Stimulated activated CD4-positive, alpha-beta T cell treated with anti-CD3 and anti-CD28 coated beads, Interleukin-4, amount 100 ng/mL, for 1 hour (primary cell): Measurements from ENCODE around the gene TACC3.

ENCODE experiments used
- DNase-seq: peaks from one replicate; pipeline ENCODE4 v3.0.0-alpha.2; 2020

Gene TACC3

GRCh38 chr4:1748465-1748995, 27.2 kb downstream of the TACC3 start:
- peak; percentile 82 for DNase-seq

GRCh38 chr4:1749370-1749769, 28.0 kb downstream of the TACC3 start:
- DNase-seq = no peak

GRCh38 chr4:1749826-1750225, 28.5 kb downstream of the TACC3 start:
- no peak for DNase-seq

GRCh38 chr4:1750381-1751154, 29.2 kb downstream of the TACC3 start:
- no peak for DNase-seq

GRCh38 chr4:1751155-1751918, 30.0 kb downstream of the TACC3 start:
- no peak for DNase-seq

- no peak for DNase-seq
Measured at GRCh38 chr4:1751919-1752283, 30.6 kb downstream of the TACC3 start.

- DNase-seq = peak; percentile 24
Measured at GRCh38 chr4:1752284-1753041, 31.1 kb downstream of the TACC3 start.

- DNase-seq = no peak
Measured at GRCh38 chr4:1753294-1753696, 32.0 kb downstream of the TACC3 start.

- no peak for DNase-seq
Measured at GRCh38 chr4:1753697-1754311, 32.5 kb downstream of the TACC3 start.

GRCh38 chr4:1754336-1754735, 33.0 kb downstream of the TACC3 start:
- no peak for DNase-seq

GRCh38 chr4:1755297-1755696, 34.0 kb downstream of the TACC3 start:
- DNase-seq = no peak

- DNase-seq = no peak
Measured at GRCh38 chr4:1756079-1756478, 34.8 kb downstream of the TACC3 start.

- no peak for DNase-seq
Measured at GRCh38 chr4:1756893-1757779, 35.8 kb downstream of the TACC3 start.

- no peak for DNase-seq
Measured at GRCh38 chr4:1757836-1758235, 36.5 kb downstream of the TACC3 start.

- DNase-seq = no peak
Measured at GRCh38 chr4:1758306-1759121, 37.2 kb downstream of the TACC3 start.

- no peak for DNase-seq
Measured at GRCh38 chr4:1759170-1759817, 38.0 kb downstream of the TACC3 start.

- DNase-seq = no peak
Measured at GRCh38 chr4:1759818-1760223, 38.5 kb downstream of the TACC3 start.

GRCh38 chr4:1760521-1761071, 39.3 kb downstream of the TACC3 start:
- no peak for DNase-seq

GRCh38 chr4:1761130-1761689, 39.9 kb downstream of the TACC3 start:
- DNase-seq = no peak
